Measurements from ENCODE around the gene RAPGEF4.

Gene RAPGEF4

GRCh38 chr2:173101687-173102086 is 366.0 kb downstream of the RAPGEF4 start:
- no peak overlapping the region for H3K4me3 ChIP-seq (ENCODE audit: low read depth in 1 of 2, low read length in 1 of 2)
- no peaks in the 10 kb centered on the region for H3K27me3 ChIP-seq
- no peak overlapping the region for H3K27ac ChIP-seq
- H3K9me3 ChIP-seq, result no peaks in the 10 kb centered on the region
- TF ChIP-seq CTCF (IDR thresholded peaks at IDR 0.05), result no peak
- H3K36me3 ChIP-seq, result no peaks in the 10 kb centered on the region
- H3K4me1 ChIP-seq (ENCODE audit: control insufficient read depth in 1 of 2, insufficient read depth in 1 of 2, low read depth in 1 of 2, low read length in 1 of 2), result no peaks in the 10 kb centered on the region
